Inflammatory macrophage treated with lipopolysaccharide for 1 hour (primary cell): ENCODE measurements around the gene NADK.
"Not testable (repeated sequence)": the region's sequence is repeated elsewhere in the genome, so short reads cannot be mapped to it uniquely, and the experiment has no call there.

Experiments
- DNase-seq, 2 donors: peaks; one replicate each; pipeline ENCODE4 v3.0.0-alpha.2; 2020 to 2022

NADK gene

GRCh38 chr1:1742529-1742928 is 35.7 kb downstream of the NADK start:
- DNase-seq = not testable (repeated sequence)

DNA sequence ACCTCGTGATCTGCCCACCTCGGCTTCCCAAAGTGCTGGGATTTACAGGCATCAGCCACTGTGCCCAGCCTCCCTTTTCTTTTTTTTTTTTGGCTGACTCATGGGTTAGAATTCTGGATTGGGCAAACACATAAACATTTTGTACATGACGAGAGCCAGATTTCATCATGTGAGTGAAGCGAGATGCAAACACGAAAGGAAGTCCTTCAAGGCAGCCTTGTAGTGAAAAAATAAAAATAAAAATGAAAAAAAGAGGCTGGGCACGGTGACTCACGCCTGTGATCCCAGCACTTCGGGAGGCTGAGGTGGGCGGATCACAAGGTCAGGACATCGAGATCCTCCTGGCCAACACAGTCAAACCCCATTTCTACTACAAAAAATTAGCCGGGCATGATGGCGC is 37.3 kb downstream of the NADK start:
- peak; percentile 84 to 95 for DNase-seq

GRCh38 chr1:1738799-1739337 is 39.4 kb downstream of the NADK start:
- DNase-seq = not testable (repeated sequence)

GRCh38 chr1:1737675-1738590 is 40.3 kb downstream of the NADK start:
- DNase-seq = not testable (repeated sequence)

DNA sequence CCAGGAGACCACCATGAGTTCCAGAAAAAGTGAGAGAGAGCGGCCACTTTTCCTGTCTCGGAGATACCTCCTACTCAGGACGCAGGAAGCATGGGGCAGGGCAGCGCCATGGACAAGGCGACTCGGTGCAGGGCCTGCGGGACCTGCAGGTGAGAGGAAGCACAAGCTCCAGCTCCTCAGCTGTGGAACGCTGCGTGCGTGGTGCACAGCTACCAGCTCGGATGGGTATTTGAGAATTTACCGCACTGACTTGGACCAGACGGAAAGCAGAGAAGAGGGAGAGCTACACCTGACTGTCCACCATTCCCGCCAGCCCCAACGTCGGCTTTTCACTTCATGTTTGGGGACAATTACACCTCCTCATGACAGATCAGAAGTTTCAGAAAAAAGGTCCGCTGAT is 45.9 kb downstream of the NADK start:
- no peak for DNase-seq

DNA sequence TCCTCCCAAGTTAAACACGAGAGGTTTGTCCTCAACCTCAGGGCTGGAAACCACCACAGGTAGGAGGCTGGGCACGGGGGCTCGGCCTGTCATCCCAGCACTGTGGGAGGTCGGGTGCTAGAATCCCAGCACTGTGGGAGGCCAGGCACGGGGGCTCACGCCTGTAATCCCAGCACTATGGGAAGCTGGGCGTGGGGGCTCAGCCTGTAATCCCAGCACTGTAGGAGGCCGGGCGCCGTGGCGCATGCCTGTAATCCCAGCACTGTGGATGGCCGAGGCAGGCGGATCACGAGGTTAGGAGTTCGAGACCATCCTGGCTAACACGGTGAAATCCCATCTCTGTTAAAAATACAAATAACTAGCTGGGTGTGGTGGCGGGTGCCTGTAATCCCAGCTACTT is 47.4 kb downstream of the NADK start:
- no peak for DNase-seq

GRCh38 chr1:1730230-1730629 is 48.0 kb downstream of the NADK start:
- not testable (repeated sequence) for DNase-seq

DNA sequence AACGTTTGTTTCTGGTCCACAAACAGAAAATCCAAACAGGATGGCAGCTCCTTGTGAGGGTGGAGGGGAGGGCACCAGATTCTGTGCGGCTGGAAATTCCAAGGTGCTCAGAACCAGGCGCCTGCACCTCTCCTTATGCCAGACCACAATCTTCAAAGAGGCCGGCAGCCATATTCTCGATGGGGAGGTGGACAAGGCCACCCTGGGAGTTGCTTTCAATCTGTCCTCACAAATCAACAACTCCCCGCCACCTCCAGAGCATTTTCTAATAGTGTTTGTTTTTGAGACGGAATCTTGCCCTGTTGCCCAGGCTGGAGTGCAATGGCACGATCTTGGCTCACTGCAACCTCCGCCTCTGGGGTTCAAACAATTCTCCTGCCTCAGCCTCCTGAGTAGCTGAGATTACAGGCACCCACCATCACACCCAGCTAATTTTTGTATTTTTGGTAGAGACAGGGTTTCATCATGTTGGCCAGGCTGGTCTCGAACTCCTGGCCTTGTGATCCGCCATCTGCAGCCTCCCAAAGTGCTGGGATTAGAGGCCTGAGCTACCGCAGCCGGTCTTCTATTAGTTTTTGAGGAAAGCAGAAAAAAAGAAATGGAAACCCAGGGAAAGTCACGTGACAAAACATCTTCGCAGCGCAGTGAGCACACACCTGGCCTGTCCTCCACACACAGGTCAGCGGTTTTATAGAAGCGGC is 49.0 kb downstream of the NADK start:
- not testable (repeated sequence) for DNase-seq

GRCh38 chr1:1728308-1729005 is 49.8 kb downstream of the NADK start:
- not testable (repeated sequence) for DNase-seq

GRCh38 chr1:1727131-1727651 is 51.1 kb downstream of the NADK start:
- DNase-seq = not testable (repeated sequence)

- DNase-seq = not testable (repeated sequence)
These were observed 52.2 kb downstream of the NADK start for GRCh38 chr1:1726088-1726487.

GRCh38 chr1:1724035-1724864 is 54.0 kb downstream of the NADK start, which contains the start of gene CDK11A:
Gene CDK11A (minus strand): TSS chr1:1724357. CDS start chr1:1722818, 1,539 bp downstream.
- DNase-seq = peak; percentile 98 to 99

DNA sequence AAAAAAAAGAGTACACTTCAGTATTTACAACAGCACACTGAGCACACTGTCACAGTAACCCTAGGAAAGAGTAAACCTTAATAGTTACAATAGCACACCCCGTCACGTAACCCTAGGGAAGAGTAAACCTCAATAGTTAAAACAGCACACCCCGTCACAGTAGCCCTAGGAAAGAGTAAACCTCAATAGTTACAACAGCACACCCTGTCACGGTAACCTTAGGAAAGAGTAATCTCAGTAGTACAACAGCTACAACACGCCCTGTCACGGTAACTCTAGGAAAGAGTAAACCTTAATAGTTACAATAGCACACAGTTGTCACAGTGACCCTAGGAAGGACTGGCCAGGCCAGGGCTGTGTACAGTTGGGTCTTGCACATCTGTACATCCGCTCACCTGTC is 57.1 kb downstream of the NADK start:
- DNase-seq = no peak

- DNase-seq = not testable (repeated sequence)
These were observed 63.0 kb downstream of the NADK start for GRCh38 chr1:1715109-1715883.

DNA sequence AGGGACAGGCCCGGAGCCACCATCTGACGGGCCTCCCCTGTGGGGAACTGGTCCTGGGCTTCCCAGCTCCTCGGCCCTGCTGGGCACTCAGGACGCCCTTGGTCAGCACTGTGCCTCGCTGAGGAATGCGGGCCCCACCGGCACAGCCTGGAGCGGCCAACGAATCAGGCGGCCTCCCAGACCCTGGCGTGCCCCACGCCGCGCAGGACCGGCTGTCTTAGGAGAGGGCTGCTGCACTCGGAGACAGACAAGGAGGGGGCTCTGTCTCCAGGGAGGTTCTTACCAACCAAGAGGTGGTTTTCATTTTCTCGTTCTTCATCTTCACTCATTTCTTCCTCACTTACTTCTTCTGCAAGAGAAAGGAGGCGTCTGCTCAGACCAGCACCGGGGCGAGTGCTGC is 70.4 kb downstream of the NADK start:
- DNase-seq = not testable (repeated sequence)

- not testable (repeated sequence) for DNase-seq
These were observed 71.0 kb downstream of the NADK start for GRCh38 chr1:1707241-1707640.

GRCh38 chr1:1705623-1706022 is 72.6 kb downstream of the NADK start:
- DNase-seq = not testable (repeated sequence)

DNA sequence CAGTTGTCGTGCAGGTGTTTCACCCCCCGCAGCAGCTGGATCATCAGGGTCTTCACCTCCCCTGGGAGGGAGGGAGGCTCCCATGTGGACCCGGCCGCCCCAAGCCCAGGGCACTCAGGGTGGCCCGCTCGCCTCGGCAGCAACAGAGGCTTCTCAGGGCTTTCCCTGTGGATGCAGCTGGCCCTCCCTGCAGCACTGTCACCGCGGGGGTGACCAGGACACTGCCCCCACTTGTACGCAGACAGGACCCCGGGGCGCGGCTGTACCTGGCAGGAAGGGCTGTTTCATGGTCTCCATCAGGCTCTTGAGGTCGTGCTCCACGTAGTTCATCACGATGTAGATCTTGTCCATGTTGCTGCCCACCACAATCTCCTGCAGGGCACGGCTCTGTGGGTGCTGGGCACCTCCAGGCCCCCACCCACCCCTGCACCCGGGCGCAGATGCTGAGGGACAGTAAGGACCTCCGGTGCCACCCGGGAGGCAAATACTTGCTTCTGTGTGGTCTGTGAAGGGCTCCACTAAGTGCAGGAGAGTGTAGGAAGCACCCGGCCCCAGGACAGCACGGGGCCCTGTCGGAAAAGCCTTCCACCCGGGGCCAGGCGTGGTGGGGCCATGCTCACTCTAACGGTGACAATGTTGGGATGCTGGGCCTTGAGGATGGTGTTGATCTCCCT is 73.8 kb downstream of the NADK start:
- not testable (repeated sequence) for DNase-seq

GRCh38 chr1:1703796-1704195 is 74.5 kb downstream of the NADK start:
- DNase-seq = no peak

DNA sequence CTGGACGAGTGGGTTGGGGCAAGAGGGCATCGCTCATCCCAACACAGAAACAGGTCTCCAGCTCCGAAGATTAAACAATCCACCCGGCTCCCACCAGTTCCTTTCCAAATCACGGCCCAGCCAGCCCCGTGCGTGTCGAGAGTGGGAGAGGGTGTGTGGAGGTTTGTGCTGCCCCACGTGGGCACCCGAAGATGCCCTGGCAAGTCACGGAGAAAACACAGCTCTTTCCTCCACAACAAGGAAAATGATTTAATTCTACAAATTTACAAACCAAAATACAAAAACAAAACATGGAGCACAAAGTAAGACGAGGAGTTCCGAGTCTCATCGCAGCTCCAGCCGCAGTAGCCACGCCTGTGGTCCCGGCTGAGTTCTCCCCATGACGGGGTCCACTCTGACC is 75.8 kb downstream of the NADK start:
- not testable (repeated sequence) for DNase-seq
